Activated naive CD4-positive, alpha-beta T cell treated with anti-CD3 and anti-CD28 coated beads, Interleukin-2, amount 50 U/mL, for 16 hours (primary cell): ENCODE measurements around the gene SNX2.
"Not testable (repeated sequence)": the region's sequence is repeated elsewhere in the genome, so short reads cannot be mapped to it uniquely, and the experiment has no call there.

Source experiments
- DNase-seq: peaks from one replicate; pipeline ENCODE4 v3.0.0-alpha.2; 2020

Gene SNX2

DNA sequence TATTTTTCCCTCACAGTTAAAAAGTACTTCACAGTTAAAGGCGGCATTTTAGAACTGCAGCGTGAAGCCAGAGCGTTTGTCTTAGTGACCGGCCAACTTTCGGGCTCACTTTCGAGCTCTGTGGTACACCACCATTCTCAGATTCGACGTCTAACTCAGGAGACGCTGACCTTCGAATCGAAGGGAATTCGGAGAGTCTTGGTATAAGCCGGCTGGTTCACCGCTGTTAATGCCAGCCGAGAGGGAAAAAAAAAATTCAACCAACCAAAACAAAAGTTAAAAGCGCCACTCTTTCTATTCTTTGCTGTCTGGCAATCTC lies 70.0 kb downstream of the SNX2 start:
- DNase-seq, result no peak

DNA sequence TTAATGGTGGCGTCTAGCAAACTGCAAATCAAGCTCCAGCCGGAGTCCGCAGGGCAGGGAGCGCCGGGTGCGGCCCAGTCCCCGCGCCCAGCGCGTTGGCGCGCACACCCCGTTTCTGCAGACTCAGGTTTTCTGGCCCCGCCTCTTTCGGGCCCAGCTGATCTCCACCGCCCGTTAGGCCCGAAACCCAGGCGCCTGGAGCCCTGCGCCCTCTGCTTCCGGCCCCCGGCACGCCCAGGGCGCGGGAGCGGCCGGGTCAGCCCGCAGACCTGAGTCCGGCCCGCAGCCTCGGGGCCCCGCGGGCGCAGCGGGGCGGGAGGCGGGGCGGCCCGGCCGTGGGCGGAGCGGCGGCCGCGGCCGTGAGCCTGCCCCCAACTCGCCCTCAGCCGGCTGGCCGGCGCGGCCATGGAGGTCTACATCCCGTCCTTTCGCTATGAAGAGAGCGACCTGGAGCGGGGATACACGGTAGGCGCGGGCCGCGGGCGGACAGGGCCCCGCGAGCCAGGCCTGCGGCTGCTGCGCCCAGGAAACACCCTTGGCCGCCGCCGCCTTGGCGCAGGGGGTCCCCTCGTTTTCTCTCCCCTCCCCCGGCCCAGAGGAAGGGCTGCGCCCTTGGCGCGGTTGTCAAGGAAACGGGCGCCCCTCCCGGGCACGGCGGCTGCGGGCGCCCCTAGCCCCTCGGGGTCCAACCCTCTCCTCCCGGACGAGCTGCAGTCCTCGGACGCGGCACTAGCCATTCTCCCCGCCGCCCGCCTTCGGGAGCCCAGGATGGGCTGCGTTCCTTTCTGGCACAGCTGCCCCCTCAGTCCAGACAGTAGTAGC lies 70.6 kb downstream of the SNX2 start, which contains the start of gene SNX24:
Gene SNX24, plus strand, starts transcription at position 385 of the 822 bp plus-strand sequence. Its CDS starts 21 bp downstream, at position 406.
- peak; percentile 64 for DNase-seq

DNA sequence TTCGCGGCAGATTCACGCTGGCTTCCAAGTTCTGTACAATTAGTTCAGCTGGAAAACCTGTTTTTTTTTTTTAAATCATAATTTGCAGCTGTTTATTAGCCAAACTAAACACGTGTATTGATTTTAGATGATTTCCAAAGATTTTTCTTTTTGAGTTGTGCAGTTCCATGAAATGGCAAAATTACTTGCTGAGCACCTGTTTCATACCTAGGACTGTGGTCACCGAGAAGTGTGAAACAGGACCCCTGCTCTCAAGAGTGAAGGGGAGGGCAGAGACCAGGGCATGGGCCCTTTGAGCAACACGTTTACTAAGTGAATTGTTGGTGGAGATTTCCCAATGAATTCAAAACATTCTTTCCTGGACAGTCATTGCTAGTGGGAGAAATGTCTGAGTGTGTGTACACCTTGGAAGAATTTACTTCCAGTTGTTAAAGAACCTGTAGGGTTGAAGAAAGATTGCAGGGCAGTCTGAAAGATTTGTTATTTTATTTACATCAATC lies 71.2 kb downstream of the SNX2 start:
- no peak for DNase-seq

DNA sequence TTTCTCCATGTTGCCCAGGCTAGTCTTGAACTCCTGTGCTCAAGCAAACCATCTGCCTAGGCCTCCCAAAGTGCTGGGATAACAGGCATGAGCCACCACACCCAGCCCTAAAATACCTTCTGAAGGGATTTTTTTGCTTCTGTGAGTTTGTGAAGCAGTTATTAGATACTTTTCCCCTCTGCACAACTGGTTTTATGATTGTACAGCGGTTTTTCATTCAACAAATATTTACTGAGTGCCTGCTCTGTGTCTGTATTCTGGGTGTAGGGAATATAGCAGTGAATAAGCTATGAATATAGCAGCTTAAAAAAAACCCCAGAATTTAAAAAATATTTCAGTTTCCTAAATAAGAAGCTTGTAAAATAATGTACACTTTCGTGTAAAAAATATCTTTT lies 72.8 kb downstream of the SNX2 start:
- DNase-seq, result no peak

DNA sequence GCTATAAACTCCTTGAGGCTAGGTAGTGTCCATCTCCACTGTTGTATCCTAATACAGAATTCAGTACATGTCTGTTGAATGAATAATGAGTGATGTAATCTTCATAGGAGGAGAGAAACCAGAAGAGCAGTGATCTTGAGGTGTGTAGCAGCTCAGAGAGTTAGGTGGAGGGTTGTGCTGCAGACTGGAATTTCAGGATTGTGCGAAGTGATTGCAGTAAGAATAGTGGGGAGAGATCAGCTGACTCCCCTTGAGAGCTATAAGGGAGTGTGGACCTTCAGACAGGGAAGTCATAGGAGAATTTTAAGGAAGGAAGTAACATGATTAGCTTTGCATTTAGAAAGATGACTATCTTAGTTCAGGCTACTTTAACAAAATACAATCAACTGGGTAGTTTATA lies 74.9 kb downstream of the SNX2 start:
- DNase-seq, result no peak

DNA sequence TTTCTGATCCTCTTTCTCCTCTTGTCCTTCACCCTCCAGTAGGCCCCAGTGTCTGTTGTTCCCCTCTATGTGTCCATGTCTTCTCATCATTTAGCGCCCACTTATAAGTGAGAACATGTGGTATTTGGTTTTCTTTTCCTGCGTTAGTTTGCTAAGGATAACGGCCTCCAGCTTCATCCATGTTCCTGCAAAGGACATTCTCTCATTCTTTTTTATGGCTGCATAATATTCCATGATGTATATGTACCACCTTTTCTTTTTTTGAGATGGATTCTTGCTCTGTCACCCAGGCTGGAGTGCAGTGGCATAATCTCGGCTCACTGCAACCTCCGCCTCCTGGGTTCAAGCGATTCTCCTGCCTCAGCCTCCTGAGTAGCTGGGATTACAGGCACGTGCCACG lies 82.7 kb downstream of the SNX2 start:
- DNase-seq, result not testable (repeated sequence)

DNA sequence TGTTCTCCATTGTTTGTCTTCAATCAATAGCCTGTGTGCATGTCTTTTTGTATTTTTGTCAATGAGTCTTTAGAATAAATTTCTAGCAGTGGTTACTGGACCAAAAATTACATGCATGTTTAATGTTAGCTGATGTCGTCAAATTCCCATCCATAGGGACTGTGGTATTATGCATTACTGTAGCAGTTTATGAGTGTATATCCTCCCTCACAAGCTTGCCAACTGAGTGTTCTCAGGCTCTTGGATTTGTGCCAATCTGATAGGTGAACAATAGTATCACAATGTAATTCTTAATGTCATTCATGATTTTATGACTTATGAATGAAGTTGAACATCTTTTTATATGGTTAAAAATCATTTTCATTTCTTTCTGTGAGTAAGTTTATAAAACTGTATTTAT lies 83.6 kb downstream of the SNX2 start:
- DNase-seq, result no peak

DNA sequence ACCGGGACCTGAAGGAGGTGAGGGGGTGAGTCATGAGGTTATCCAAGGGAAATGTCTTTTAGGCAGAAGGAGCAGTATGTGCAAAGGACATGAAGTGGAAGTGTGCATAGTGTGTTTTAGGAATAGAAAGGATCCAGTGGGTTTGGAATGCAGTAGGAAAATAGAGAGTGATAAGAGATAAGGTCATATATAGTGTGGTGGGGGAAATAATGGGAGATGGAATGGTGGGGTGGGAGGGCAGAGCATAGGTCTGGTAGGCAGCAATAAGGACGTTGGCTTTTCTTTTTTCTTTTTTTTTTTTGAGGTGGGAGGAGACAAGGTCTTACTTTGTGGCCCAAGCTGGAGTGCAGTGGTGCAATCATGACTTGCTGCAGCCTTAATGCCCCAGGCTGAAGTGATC lies 88.4 kb downstream of the SNX2 start:
- no peak for DNase-seq

DNA sequence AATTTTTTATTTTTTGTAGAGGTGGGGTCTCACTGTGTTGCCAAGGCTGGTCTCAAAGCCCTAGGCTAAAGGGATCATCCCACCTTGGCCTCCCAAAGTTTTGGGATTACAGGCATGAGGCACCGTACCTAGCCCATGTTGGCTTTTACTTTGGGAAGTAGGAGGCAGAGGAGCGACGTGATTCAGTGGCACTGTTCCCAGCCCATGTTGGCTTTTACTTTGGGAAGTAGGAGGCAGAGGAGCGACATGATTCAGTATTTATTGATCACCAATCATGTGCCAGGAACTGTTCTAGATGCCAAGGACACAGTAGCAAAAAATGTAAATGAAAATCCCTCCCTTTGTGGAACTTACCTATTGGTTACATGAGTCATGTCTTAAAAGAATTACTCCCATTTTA lies 88.8 kb downstream of the SNX2 start:
- no peak for DNase-seq

DNA sequence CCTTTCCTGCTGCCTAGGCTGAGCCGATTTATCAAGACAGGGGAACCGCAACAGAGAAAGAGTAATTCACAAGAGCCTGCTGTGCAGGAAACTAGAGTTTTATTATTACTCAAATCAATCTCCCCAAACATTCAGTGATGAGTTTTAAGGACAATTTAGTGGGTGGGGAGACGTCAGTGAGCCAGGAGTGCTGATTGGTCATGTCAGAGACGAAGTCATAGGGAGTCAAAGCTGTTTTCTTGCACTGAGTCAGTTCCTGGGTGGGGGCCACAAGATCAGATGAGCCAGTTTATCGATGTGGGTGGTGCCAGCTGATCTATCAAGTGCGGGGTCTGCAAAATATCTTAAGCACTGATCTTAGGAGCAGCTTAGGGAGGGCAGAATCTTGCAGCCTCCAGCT lies 89.5 kb downstream of the SNX2 start:
- DNase-seq, result no peak

DNA sequence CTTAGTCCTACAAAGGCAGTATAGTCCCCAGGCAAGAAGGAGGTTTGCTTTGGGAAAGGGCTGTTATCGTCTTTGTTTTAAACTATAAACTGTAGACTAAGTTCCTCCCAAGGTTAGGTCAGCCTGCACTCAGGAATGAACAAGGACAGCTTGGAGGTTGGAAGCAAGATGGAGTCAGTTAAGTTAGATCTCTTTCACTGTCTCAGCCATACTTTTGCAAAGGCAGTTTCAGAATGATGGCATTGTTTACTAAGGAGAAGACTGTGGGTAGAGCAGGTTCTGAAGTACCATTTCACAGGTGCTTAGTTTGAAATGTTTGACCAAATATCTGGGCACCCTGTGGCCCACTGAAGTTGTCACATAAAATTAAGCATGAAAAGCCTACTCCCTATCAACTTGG lies 90.0 kb downstream of the SNX2 start:
- no peak for DNase-seq

DNA sequence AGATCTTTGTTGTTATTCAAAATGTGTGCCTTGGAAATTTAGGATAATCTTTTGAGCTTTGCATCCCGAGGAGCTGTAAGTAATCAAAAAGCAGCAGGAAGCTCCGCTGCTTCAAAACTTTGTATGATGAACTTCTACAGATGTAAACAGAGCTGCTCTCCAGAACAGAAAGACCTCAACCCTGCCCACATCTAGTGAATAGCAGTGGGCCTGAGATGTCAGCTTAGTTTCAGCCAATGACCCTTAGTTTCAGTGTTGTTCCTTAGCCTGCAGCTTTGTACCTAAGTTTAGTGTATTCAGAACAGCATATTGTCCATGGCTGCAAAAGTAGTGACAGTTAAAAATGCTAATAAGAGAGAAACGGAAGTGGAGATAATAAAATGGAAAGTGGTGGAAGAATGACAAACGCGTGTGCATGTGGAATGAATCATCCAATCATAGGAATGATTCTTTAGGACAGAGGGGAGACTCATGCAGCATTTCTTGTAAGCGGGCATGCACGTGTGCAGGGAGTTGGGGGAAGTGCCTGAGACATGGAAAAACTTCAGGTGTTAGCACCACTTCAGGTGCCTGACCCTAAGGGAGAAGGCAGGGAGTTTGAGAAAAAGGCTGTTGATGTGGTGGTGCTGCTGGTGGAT lies 95.5 kb downstream of the SNX2 start:
- no peak for DNase-seq

DNA sequence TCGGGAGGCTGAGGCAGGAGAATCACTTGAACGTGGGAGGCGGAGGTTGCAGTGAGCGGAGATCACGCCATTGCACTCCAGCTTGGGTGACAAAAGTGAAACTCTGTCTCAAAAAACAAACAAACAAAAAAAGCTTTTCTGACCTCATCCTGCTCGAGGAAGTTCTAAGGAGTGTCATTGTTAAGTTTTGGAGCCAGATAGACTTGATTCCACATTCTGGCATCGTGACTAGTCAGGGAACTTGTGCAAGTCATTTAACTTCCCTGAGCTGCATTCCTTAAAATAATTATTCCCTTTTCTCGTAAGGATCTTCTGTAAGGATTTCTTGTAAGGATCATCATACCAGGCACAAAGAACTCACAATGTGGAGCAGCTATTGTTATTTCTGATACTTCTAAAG lies 96.8 kb downstream of the SNX2 start:
- no peak for DNase-seq

DNA sequence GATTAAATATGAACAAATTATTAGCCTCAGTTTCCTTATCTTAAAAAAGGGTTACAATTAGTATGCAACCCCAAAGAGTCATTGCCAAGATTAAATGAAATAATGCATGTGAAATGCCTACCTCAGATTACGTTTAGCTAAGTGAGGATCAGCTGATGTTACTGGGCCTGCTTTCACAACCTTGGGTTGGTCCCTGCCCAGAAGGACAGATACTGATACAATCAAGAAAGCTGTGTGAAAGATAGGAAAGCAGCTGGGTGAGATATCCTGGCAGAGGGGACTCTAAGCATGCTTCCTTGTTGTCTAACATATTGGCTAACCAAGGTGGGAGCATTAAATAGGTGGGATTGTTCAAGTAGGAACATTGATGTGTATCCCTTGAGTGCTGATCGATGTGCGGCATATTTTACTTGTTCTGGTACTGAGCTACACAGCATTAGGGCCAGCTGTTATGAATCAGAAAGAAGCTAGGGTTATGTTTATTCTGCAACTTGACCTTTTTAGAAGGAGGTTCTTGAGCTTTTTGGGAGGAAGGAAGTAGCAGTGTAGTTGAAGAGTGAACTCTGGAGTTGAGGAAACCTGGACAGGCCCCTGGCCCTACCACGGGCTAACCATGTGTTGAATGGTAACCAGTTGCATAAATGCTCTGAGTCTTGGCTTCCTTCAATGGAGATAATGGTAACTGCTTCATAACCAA lies 99.4 kb downstream of the SNX2 start:
- no peak for DNase-seq

DNA sequence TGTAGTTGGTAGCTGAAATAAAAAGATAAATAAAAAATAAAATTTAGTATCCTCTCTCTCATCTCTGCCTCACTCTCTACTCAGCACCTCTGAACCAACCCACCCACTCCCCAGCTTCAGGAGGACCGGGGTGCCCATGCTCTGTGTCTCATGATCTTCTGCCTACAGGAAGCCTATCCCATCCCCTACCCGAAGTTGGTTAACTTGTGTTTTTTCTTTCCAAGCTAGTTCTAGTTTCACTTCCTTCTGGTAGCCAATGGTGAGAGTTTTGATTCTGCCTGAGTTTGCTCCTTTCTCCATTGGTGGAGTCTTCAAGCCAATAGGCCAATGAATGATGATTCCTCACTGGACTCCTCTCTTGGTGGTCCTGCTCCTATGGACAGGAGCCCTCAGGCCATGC lies 102.6 kb downstream of the SNX2 start:
- DNase-seq, result no peak

DNA sequence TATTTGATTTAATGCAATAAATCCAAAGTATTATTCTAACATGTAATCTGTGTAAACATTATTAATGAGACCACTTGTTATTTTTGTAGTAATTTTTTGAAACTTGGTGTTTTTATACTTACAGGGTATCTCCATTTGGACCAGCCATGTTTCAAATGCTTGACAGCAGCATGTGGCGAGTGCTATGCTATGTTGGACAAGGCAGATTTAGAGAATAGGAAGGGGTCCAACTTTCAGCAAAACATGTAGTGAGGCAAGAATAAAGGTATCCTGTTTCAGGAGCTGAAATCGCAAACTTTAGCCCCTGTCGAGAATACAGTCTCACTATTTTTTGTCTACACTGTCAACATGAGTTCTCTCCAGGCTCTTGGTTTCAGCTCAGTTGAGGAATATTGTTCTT lies 104.2 kb downstream of the SNX2 start:
- no peak for DNase-seq
